GM18505 (cell line): ENCODE data around the gene NF2.
"Not testable (repeated sequence)": the region's sequence is repeated elsewhere in the genome, so short reads cannot be mapped to it uniquely, and the experiment has no call there.

ENCODE experiments used
- ATAC-seq: cut with Tn5 transposase; IDR thresholded peaks from one replicate; pipeline ENCODE4 v1.9.1; 2021; ENCODE audit not compliant: unreplicated experiment
- POLR2A ChIP-seq: IDR thresholded peaks from 4 replicates; pipeline ENCODE4 v1.6.1; 2011; ENCODE audit warnings: borderline replicate concordance; ENCODE audit not compliant: insufficient read depth, insufficient read length; ENCODE audit errors: extremely low read depth

The NF2 gene

GRCh38 chr22:29580200-29580810, 23.1 kb upstream of the NF2 start:
- TF ChIP-seq POLR2A: no peak

GRCh38 chr22:29581799-29582198, 21.6 kb upstream of the NF2 start:
- no peak for ATAC-seq
- TF ChIP-seq POLR2A: no peak

More at GRCh38 chr22:29580200-29580810, 23.1 kb upstream of the NF2 start:
- no peak for ATAC-seq

GRCh38 chr22:29584975-29585374, 18.5 kb upstream of the NF2 start:
- no peak for ATAC-seq
- no peak for TF ChIP-seq POLR2A

GRCh38 chr22:29586193-29586705, 17.2 kb upstream of the NF2 start:
- ATAC-seq: not testable (repeated sequence)

- ATAC-seq: no peak
- TF ChIP-seq POLR2A: no peak
These were observed 15.3 kb upstream of the NF2 start for GRCh38 chr22:29587938-29588699.

- no peak for TF ChIP-seq POLR2A
- no peak for ATAC-seq
These were observed 9.5 kb upstream of the NF2 start for GRCh38 chr22:29593923-29594322.

- not testable (repeated sequence) for ATAC-seq
These were observed 9.0 kb upstream of the NF2 start for GRCh38 chr22:29594447-29594846.

GRCh38 chr22:29596408-29596807, 7.0 kb upstream of the NF2 start:
- ATAC-seq: no peak
- TF ChIP-seq POLR2A: no peak

- ATAC-seq: not testable (repeated sequence)
These were observed 5.4 kb upstream of the NF2 start for GRCh38 chr22:29597871-29598683.

GRCh38 chr22:29598684-29599020, 4.8 kb upstream of the NF2 start:
- ATAC-seq: no peak
- no peak for TF ChIP-seq POLR2A

GRCh38 chr22:29604076-29604360, 585 bp downstream of the NF2 start:
- no peak for TF ChIP-seq POLR2A

GRCh38 chr22:29605527-29605850, 2.1 kb downstream of the NF2 start:
- TF ChIP-seq POLR2A: no peak
- ATAC-seq: no peak

More at GRCh38 chr22:29604076-29604360, 585 bp downstream of the NF2 start:
- no peak for ATAC-seq

- no peak for TF ChIP-seq POLR2A
- no peak for ATAC-seq
These were observed 2.9 kb downstream of the NF2 start for GRCh38 chr22:29606320-29606719.

- no peak for ATAC-seq
- no peak for TF ChIP-seq POLR2A
These were observed 4.0 kb downstream of the NF2 start for GRCh38 chr22:29607426-29607825.
